IPS-NIHi7 (cell line): ENCODE data around the gene MBD4.
"Not testable (repeated sequence)": the region's sequence is repeated elsewhere in the genome, so short reads cannot be mapped to it uniquely, and the experiment has no call there.

Experiments used
- DNase-seq: peaks from one replicate; pipeline ENCODE4 v3.0.0; 2012; ENCODE audit warnings: mixed read lengths; ENCODE audit errors: extremely low spot score

The MBD4 gene

GRCh38 chr3:129410971-129411370 lies 28.8 kb downstream of the MBD4 start:
- DNase-seq: no peak

- DNase-seq: no peak
Observed at GRCh38 chr3:129409541-129409940, 30.2 kb downstream of the MBD4 start.

GRCh38 chr3:129404610-129405009 lies 35.1 kb downstream of the MBD4 start:
- no peak for DNase-seq

- no peak for DNase-seq
Observed at GRCh38 chr3:129404130-129404529, 35.6 kb downstream of the MBD4 start.

GRCh38 chr3:129403450-129403849 lies 36.3 kb downstream of the MBD4 start:
- no peak for DNase-seq

- no peak for DNase-seq
Observed at GRCh38 chr3:129402616-129403015, 37.1 kb downstream of the MBD4 start.

- DNase-seq: no peak
Observed at GRCh38 chr3:129402210-129402609, 37.5 kb downstream of the MBD4 start.

GRCh38 chr3:129399895-129400357 lies 39.8 kb downstream of the MBD4 start:
- DNase-seq: no peak

- DNase-seq: peak; percentile 87
Observed at GRCh38 chr3:129399145-129399894, 40.4 kb downstream of the MBD4 start.

GRCh38 chr3:129398803-129399144 lies 41.0 kb downstream of the MBD4 start:
- no peak for DNase-seq

- DNase-seq: not testable (repeated sequence)
Observed at GRCh38 chr3:129393760-129394564, 45.8 kb downstream of the MBD4 start.

GRCh38 chr3:129393271-129393670 lies 46.5 kb downstream of the MBD4 start:
- no peak for DNase-seq

- DNase-seq: not testable (repeated sequence)
Observed at GRCh38 chr3:129392106-129392887, 47.5 kb downstream of the MBD4 start.

GRCh38 chr3:129391583-129391982 lies 48.2 kb downstream of the MBD4 start:
- DNase-seq: not testable (repeated sequence)

GRCh38 chr3:129389572-129389937 lies 50.2 kb downstream of the MBD4 start:
- DNase-seq: no peak

GRCh38 chr3:129388791-129389571 lies 50.8 kb downstream of the MBD4 start:
- DNase-seq: not testable (repeated sequence)

- DNase-seq: no peak
Observed at GRCh38 chr3:129387487-129387886, 52.3 kb downstream of the MBD4 start.

- DNase-seq: no peak
Observed at GRCh38 chr3:129386984-129387383, 52.8 kb downstream of the MBD4 start.

- DNase-seq: not testable (repeated sequence)
Observed at GRCh38 chr3:129385507-129385906, 54.2 kb downstream of the MBD4 start.

GRCh38 chr3:129384594-129385323 lies 55.0 kb downstream of the MBD4 start:
- no peak for DNase-seq

GRCh38 chr3:129384103-129384502 lies 55.6 kb downstream of the MBD4 start:
- not testable (repeated sequence) for DNase-seq
